ENCODE data around the gene NPAS3. TPM values are rescaled to one million over a fixed set of nuclear protein-coding genes. Genes with fewer than 3 reads are reported as not detected.

Gene NPAS3
- total RNA-seq, 1 donor from 2014 or later, result 3.6 TPM

- DNase-seq (ENCODE audit: low spot score), result no peak
Observed at GRCh38 chr14:33611405-33612196, 672.9 kb downstream of the NPAS3 start.

- DNase-seq (ENCODE audit: low spot score), result no peak
Observed at GRCh38 chr14:33612197-33612505, 673.5 kb downstream of the NPAS3 start.

GRCh38 chr14:33617154-33617553 is 678.5 kb downstream of the NPAS3 start:
- DNase-seq (ENCODE audit: low spot score), result no peak

GRCh38 chr14:33618361-33619105 is 679.9 kb downstream of the NPAS3 start:
- DNase-seq (ENCODE audit: low spot score), result no peak

GRCh38 chr14:33622496-33622895 is 683.8 kb downstream of the NPAS3 start:
- no peak for DNase-seq (ENCODE audit: low spot score)

- DNase-seq (ENCODE audit: low spot score), result no peak
Observed at GRCh38 chr14:33629792-33630191, 691.1 kb downstream of the NPAS3 start.

GRCh38 chr14:33631021-33631420 is 692.3 kb downstream of the NPAS3 start:
- no peak for DNase-seq (ENCODE audit: low spot score)

GRCh38 chr14:33631441-33631840 is 692.8 kb downstream of the NPAS3 start:
- no peak for DNase-seq (ENCODE audit: low spot score)

- no peak for DNase-seq (ENCODE audit: low spot score)
Observed at GRCh38 chr14:33634631-33635030, 696.0 kb downstream of the NPAS3 start.

GRCh38 chr14:33636716-33637115 is 698.0 kb downstream of the NPAS3 start:
- DNase-seq (ENCODE audit: low spot score), result no peak

GRCh38 chr14:33642080-33642479 is 703.4 kb downstream of the NPAS3 start:
- no peak for DNase-seq (ENCODE audit: low spot score)

- no peak for DNase-seq (ENCODE audit: low spot score)
Observed at GRCh38 chr14:33642691-33643244, 704.1 kb downstream of the NPAS3 start.

GRCh38 chr14:33643426-33644181 is 704.9 kb downstream of the NPAS3 start:
- DNase-seq (ENCODE audit: low spot score), result no peak

GRCh38 chr14:33646692-33647260 is 708.1 kb downstream of the NPAS3 start:
- no peak for DNase-seq (ENCODE audit: low spot score)

GRCh38 chr14:33647385-33647786 is 708.7 kb downstream of the NPAS3 start:
- no peak for DNase-seq (ENCODE audit: low spot score)

GRCh38 chr14:33650430-33650829 is 711.8 kb downstream of the NPAS3 start:
- no peak for DNase-seq (ENCODE audit: low spot score)

- no peak for DNase-seq (ENCODE audit: low spot score)
Observed at GRCh38 chr14:33652566-33653307, 714.1 kb downstream of the NPAS3 start.

- no peak for DNase-seq (ENCODE audit: low spot score)
Observed at GRCh38 chr14:33653308-33653695, 714.6 kb downstream of the NPAS3 start.

- no peak for DNase-seq (ENCODE audit: low spot score)
Observed at GRCh38 chr14:33655421-33655820, 716.7 kb downstream of the NPAS3 start.

GRCh38 chr14:33657476-33657875 is 718.8 kb downstream of the NPAS3 start:
- no peak for DNase-seq (ENCODE audit: low spot score)

GRCh38 chr14:33660248-33660647 is 721.6 kb downstream of the NPAS3 start:
- no peak for DNase-seq (ENCODE audit: low spot score)
